ENCODE results near the gene LHFPL6. TPM values are rescaled to one million over a fixed set of nuclear protein-coding genes. Genes with fewer than 3 reads are reported as not detected.

The LHFPL6 gene
- total RNA-seq, 1 experiment from 2014 or later: 2.5 TPM

- Histone ChIP-seq H3K36me3 (ENCODE audit: low read depth) (no peaks in the 10 kb centered on the region), H3K9me2 (ENCODE audit: insufficient read depth) (no peaks in the 10 kb centered on the region), H3K79me2 (ENCODE audit: low read depth) (no peaks in the 10 kb centered on the region), H3K27ac (no peak overlapping the region), H3K4me1 (replicated peaks; ENCODE audit: insufficient read depth) (no peaks in the 10 kb centered on the region), H3K9me3 (ENCODE audit: insufficient read depth, low read depth) (no peaks in the 10 kb centered on the region), H3F3A (ENCODE audit: insufficient read depth, low read depth) (no peaks in the 10 kb centered on the region), H2AFZ (no peak overlapping the region), H3K4me3 (no peak overlapping the region), H3K27me3 (ENCODE audit: insufficient read depth, low read depth) (no peaks in the 10 kb centered on the region), H3K4me2 (no peak overlapping the region), H4K20me1 (ENCODE audit: insufficient read depth) (no peaks in the 10 kb centered on the region)
- DNase-seq: no peak
- intact Hi-C loops (cut with micrococcal nuclease; ENCODE audit: unreplicated experiment): no loop called here
- CTCF ChIA-PET: no interaction called here
- no peak for TF ChIP-seq CTCF (conservative IDR thresholded peaks at IDR 0.05)
- no peak for TF ChIP-seq EZH2 (IDR thresholded peaks at IDR 0.05; ENCODE audit: low read depth)
- no TSS peak for BruUV-seq (replicated peaks)
- POLR2A ChIA-PET (ENCODE audit: unreplicated experiment): no interaction called here
These were observed 24.1 kb downstream of the LHFPL6 start for GRCh38 chr13:39578821-39579291.

- no peak for DNase-seq
- CTCF ChIA-PET: no interaction called here
These were observed 25.0 kb downstream of the LHFPL6 start for GRCh38 chr13:39577838-39578491.

GRCh38 chr13:39577203-39577602, 25.8 kb downstream of the LHFPL6 start:
- H3K27ac ChIP-seq: no peak overlapping the region
- POLR2A ChIA-PET (ENCODE audit: unreplicated experiment): no interaction called here
- H3K27me3 ChIP-seq (ENCODE audit: insufficient read depth, low read depth): no peaks in the 10 kb centered on the region
- intact Hi-C loops (cut with micrococcal nuclease; ENCODE audit: unreplicated experiment): no loop called here
- DNase-seq: no peak
- H3K4me1 ChIP-seq (replicated peaks; ENCODE audit: insufficient read depth): no peaks in the 10 kb centered on the region
- H3K36me3 ChIP-seq (ENCODE audit: low read depth): no peaks in the 10 kb centered on the region
- TF ChIP-seq CTCF (conservative IDR thresholded peaks at IDR 0.05) (no peak), EZH2 (IDR thresholded peaks at IDR 0.05; ENCODE audit: low read depth) (no peak)
- CTCF ChIA-PET: no interaction called here
- H3F3A ChIP-seq (ENCODE audit: insufficient read depth, low read depth): no peaks in the 10 kb centered on the region
- no TSS peak for BruUV-seq (replicated peaks)
- no peak overlapping the region for H2AFZ ChIP-seq
- no peaks in the 10 kb centered on the region for H3K79me2 ChIP-seq (ENCODE audit: low read depth)
- H3K4me2 ChIP-seq: no peak overlapping the region
- H3K9me3 ChIP-seq (ENCODE audit: insufficient read depth, low read depth): no peaks in the 10 kb centered on the region
- no peaks in the 10 kb centered on the region for H4K20me1 ChIP-seq (ENCODE audit: insufficient read depth)
- H3K9me2 ChIP-seq (ENCODE audit: insufficient read depth): no peaks in the 10 kb centered on the region
- no peak overlapping the region for H3K4me3 ChIP-seq

More at GRCh38 chr13:39577838-39578491, 25.0 kb downstream of the LHFPL6 start:
- H3K4me1 ChIP-seq (replicated peaks; ENCODE audit: insufficient read depth): no peaks in the 10 kb centered on the region
- H3K4me3 ChIP-seq: no peak overlapping the region
- intact Hi-C loops (cut with micrococcal nuclease; ENCODE audit: unreplicated experiment): no loop called here
- H2AFZ ChIP-seq: no peak overlapping the region
- H3K9me3 ChIP-seq (ENCODE audit: insufficient read depth, low read depth): no peaks in the 10 kb centered on the region
- POLR2A ChIA-PET (ENCODE audit: unreplicated experiment): no interaction called here
- no peaks in the 10 kb centered on the region for H3F3A ChIP-seq (ENCODE audit: insufficient read depth, low read depth)
- no peaks in the 10 kb centered on the region for H3K27me3 ChIP-seq (ENCODE audit: insufficient read depth, low read depth)
- no peaks in the 10 kb centered on the region for H3K36me3 ChIP-seq (ENCODE audit: low read depth)
- H4K20me1 ChIP-seq (ENCODE audit: insufficient read depth): no peaks in the 10 kb centered on the region
- no peak for TF ChIP-seq EZH2 (IDR thresholded peaks at IDR 0.05; ENCODE audit: low read depth)
- TF ChIP-seq CTCF (conservative IDR thresholded peaks at IDR 0.05): no peak
- BruUV-seq (replicated peaks): no TSS peak
- no peaks in the 10 kb centered on the region for H3K9me2 ChIP-seq (ENCODE audit: insufficient read depth)
- H3K4me2 ChIP-seq: no peak overlapping the region
- H3K27ac ChIP-seq: no peak overlapping the region
- no peaks in the 10 kb centered on the region for H3K79me2 ChIP-seq (ENCODE audit: low read depth)

Measured in PC-9 (cell line).